Limb (tissue), 2 donors: ENCODE results near the gene HRK.

Experiments
- DNase-seq, 2 donors: peaks; one replicate each; pipeline ENCODE4 v3.0.0-alpha.2; 2016; ENCODE audit errors: extremely low spot score in 2 of 2

HRK gene

GRCh38 chr12:116898669-116899068, 17.4 kb upstream of the HRK start:
- no peak for DNase-seq

DNA sequence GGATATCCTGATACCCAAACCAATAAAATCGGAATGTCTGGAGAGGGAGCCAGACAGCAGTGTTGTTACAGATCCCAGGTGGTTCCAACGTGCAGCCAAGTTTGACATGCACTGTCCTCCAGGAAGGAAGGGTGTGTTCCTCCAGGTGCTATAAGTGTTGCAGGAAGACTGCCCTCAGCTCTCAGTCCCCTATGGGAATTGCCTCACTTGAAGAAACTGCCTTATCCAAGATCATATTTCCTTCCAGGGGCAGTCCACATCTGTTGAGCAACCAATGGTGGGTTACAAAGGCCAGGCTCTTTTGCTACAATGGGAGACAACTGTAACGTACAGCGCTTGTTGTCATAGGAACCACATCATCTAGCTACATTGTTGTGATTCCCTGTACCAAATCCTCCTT, 16.2 kb upstream of the HRK start:
- no peak for DNase-seq

- DNase-seq: no peak
These were observed 15.2 kb upstream of the HRK start for GRCh38 chr12:116896411-116896924.

DNA sequence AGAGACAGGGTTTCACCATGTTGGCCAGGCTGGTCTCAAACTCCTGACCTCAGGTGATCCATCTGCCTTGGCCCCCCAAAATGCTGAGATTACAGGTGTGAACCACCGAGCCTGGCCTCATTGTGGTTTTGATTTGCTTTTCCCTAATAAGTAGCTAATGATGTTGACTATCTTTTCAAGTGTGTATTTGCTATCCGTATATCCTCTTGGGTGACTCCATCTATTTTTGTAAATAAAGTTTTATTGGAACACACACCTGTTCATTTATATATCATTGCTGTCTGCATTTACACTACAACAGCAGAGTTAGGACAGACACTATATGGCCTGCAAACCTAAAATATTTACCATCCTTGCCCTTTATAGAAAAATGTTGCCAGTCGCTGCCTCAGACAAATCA, 13.7 kb upstream of the HRK start:
- DNase-seq: no peak

GRCh38 chr12:116892349-116893140, 11.3 kb upstream of the HRK start:
- DNase-seq: no peak

DNA sequence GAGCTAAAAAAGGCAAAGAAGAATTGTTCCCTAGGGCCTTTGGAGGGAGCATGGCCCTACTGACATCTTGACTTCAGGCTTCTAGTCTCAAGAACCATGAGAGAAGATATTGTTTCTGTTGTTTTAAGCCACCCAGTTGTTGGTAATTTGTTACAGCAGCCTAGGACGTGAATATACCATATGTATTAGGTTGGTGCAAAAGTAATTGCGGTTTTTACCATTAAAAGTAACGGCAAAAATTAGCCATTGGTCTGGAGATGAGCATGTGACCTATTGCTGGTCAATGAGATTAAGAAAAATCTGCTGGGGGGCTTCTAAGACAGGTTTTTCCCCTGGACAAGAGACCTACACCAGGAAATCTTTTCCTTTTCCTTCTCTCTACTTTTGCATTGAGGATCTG, 9.8 kb upstream of the HRK start:
- DNase-seq: no peak

DNA sequence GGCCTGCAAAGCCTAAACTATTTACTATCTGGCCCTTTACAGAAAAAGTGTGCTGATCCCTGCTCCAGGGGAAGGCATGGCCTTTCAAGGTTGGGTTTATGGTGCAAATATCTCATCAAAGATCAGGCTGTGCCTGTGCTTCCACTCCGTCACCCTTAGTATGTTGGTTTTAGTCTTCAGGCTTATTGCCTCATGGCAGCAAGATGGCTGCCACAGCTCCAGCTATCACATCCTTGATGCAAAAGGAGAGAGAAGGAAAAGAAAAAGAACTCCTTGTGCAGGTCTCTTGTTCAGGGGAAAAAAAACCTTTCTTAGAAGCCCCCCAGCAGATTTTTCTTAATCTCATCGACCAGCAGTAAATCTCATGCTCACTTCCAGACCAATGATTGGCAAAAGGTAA, 9.1 kb upstream of the HRK start:
- DNase-seq: no peak

DNA sequence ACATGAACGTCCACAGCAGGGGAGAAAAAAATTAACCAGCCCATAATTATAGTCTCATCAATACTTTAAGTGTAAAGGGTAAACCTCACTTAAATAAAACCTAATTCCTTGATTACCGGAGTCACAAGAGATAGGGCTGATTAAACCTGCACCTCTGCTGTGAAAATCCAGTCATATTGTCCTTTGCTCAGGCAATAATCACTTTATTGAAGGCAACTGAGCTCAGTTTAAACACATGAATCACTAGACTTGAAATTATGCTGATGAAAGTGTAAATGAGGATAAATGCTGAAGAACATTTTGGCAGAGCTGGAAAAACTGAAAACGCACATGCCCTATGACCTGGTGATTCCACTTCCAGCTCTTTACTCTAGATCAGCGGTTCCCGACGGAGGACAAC, 6.7 kb upstream of the HRK start:
- DNase-seq: no peak

GRCh38 chr12:116887244-116887643, 6.0 kb upstream of the HRK start:
- DNase-seq: no peak

DNA sequence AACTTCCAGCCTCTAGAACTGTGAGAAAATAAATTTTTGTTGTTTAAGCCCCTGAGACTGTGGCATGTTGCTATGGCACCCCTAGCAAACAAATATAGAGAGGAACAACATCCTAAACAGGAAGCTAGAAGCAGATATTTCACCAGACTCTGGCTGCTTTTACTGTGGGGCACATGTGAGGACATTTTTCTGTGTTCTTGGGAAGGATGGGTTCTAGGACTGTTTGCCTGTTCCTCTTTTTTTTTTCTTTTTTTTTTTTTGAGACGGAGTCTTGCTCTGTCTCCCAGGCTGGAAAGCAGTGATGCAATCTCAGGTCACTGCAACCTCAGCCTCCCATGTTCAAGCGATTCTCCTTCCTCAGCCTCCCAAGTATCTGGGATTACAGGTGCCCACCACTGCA, 4.2 kb upstream of the HRK start:
- DNase-seq: no peak

DNA sequence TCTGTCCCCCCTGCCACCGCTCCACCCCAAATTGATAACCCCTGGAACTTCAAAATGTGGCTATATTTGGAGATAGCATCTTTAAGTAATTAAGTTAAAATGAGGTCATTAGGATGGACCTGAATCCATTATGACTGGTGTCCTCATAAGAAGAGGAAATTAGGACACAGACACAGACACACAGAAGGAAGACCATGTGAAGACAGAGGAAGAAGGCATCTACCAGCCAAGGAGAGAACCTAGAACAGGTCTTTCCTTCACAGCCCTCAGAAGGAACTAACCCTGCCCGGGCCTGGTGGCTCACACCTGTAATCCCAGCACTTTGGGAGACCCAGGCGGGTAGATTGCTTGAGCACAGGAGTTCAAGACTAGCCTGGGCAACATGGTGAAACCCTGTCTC, 3.6 kb upstream of the HRK start:
- DNase-seq: no peak

DNA sequence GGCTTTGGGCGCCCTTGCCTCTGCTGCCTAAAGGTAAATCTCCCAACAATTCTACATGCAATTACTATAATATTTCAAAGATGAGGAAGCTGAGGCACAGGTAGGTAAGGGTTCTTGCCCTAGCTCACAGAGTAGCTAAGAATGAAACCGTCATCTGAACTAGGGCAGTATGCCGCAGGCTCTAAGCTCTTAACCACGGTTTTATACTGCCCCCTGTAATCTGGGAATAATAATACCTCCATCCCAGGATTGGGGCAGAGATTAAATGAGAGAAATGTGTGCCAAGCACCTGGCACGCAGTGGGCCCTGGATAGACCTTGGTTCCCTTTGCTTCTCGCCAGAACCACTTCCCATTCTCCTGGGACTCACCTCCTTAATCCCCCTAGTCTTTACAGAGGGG, 1.5 kb upstream of the HRK start:
- peak in 1 of 2 donors; percentile 36 for DNase-seq

DNA sequence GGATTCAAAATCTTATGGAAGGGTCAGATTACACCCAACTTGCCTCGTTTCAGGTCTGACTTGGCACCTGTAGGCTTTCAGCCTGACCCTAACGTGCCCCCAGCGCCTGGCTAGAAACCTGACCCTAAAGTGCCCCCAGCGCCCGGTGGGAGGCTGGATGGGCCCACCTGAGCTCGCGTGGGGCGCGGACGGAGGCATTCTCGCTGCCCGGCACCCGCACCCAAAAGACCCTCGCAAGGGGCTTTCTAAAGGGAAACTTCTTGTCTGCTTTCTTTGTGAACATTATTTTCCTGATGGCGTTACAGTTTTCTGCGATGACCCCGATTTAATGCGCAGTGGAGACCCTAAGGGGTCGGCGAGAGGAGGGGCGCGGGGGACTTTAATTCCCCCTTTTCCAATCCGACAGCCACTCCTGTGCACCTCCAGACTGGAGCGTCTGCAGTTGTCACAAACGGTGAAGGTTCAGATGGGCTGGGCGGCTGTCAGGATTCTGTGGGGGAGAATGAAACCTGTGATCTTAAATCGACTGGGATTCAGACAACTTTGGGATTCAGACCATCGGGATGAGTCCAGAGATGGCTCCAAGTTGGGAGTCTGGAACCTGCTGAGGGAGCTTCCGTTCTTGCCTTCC, 751 bp upstream of the HRK start:
- DNase-seq: no peak

DNA sequence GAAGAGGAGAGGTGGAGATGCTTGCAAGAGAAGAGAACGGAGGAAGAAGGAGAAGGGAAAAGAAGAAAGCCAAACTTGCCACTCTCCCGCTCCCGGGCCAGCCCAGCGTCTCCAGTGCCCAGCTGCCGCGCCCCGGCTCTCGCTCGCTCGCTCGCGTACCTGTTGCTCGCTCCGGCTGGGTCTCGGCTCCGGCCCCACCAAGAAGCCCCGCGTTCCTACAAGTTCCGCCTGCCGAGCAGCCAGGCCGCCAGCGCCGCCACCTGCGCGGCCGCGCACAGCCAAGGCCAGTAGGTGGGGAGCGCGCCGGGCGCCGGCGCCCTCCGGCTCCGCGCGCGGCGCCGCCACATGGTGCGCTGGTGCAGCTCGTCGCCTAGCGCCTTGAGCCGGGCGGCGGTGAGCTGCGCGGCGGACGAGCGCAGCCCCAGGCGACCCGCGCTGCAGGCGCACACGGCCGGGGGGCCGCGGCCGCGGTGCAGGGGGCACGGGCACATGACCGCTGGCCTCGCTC, 370 bp downstream of the HRK start:
- DNase-seq: peak; percentile 25 to 70

DNA sequence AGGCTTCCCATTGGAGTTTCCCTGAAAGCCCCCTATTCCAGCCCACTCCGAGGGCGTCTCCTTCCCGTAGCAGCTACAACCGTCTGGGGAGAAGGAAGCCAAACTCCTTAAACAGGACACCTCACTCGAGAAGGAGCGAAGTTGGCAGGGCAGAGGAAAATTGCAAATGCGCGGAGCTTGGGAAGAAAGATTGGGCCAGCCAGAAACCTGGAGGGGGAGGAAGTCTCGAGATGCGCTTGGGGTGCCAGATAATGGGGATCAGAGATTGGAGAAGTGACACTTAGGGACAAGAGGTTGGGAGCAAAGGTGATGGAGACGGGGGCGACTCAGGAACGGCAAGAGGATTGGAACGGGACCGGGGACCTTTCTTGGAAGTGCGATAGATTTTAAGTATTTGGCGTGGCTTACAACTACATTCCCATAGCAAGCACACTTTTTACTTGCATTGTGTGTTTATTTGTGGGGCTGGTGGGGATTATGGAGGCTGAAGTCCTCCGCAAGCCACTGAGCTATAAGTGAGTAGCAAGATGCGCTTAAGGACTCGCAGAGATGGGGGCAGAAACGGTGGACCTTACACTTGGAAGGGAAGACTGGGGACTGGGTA, 926 bp downstream of the HRK start:
- DNase-seq: no peak

DNA sequence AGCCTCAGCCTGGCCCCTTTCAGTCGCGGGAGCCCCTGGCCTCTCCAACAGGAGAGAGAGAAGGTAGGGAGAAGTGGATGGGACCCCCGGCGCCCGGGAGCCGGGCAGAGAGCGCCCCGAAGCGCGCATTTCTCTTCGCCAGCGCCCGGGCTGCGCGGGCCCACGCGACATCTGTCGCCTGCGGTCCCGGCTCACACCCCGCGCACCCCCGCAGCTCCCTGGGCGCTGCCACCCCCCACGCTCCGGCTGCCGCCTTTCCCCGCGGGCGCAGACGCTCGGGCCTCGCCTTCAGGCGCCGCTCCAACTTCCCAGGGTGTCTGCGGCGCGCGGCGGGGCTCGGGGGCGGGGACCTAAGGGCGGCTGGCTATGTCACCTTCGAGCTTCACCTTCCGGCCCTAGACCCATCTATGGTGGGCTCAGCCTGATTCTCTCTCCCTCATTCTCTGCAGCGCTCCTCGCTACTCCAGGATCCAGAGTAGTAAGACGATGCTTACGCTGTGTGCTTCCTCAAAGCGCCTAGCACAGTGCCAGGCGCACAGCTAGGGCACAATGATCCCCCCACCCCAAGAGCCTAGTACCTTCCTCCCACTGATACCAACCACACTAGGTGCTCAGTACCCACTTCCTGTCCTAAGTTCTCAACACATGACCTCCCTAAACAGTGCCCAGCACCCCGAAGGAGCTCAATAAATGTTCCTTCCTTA, 1.6 kb downstream of the HRK start:
- DNase-seq: peak in 1 of 2 donors; percentile 42

DNA sequence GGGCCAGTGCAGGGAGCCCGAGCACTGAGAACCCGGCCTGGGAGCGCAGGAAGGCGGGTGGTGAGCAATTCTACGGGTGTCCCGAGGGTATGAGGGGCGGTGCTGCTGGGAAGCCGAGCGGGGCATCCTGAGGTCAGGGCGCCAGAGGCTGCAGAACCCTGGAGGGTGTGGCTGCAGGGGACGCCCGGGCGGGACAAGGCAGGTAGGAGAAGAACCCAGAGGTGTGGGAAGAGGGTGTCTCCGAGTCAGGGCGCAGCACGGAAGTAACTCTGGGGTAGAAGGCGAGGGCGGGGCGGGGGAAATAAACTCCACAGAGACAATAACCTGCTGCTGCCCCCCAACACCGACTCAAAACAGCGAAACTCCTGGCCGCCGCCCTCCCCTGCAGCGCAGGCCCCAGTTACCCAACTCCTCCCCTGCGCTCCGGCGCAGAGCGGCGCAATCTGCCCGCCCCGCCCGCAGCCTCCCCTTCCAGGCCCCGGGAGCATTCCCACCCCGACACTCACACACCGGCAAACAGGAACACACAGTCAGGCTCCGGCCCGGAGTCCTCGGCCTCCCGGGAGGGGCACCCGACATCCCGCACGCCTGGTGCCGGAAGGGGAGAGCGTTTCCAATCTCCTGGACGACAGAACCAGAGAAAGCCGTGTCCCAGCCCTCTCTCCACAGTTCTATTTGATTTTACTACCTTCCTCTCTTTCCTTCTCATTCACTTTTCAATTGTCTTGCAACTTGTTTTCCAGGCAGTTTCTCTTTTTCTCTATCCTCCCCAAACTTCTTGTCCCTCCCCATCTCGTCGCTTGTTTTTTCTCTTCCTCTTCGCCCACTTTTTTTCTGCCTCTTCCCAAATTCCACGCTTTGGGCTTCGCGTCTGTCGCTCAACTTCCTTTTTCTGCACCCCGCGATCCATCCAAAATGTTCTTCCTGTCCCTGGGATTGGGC, 2.4 kb downstream of the HRK start:
- peak in 1 of 2 donors; percentile 52 for DNase-seq

GRCh38 chr12:116876151-116876869, 4.9 kb downstream of the HRK start:
- DNase-seq: peak; percentile 72 to 73

GRCh38 chr12:116874324-116874995, 6.8 kb downstream of the HRK start:
- DNase-seq: no peak
